ENCODE measurements around the gene GLRX3. TPM values are rescaled to one million over a fixed set of nuclear protein-coding genes. Genes with fewer than 3 reads are reported as not detected.
A peak's percentile ranks its signal among the peaks of the same experiment; 100 is the strongest.

Gene GLRX3
- total and polyA plus RNA-seq, 2 donors (not counting 1 experiment from before 2014, with no cell fraction given), result 26.9 to 45.4 TPM

DNA sequence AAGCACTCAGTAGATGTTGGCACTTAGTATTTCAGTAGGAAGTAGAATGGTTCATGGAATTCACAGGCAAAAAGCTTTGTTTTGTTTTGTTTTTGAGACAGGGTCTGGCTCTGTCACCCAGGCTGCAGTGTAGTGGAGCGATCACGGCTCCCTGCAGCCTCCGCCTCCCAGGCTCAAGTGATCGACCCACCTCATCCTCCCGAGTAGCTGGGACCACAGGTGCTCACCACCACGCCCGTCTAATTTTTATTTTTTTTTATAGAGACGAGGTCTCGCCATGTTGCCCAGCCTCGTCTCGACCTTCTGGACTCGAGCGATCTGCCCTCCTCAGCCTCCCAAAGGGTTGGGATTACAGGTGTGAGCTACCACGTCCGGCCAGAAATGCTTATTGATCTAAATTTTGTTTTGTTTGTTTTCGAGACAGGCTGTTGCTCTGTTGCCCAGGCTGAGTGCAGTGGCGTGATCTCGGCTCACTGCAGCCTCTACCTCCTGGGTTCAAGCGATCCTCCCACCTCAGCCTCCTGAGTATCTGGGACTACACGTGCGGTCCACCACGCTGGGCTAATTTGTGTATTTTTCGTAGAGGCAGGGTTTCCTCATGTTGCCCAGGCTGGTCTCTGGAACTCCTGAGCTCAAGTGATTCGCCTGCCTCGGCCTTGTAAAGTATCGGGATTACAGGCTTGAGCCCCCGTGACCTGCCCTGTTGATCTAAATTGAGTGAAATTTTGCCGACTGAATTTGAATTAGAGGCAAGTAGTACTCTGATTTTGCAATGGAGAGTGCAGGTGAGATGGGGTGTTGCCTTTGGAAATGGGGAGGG is 1.7 kb downstream of the GLRX3 start:
- Histone ChIP-seq H3K4me1 (ENCODE audit: control insufficient read depth in 2 of 2, insufficient read depth in 2 of 2, low read length in 2 of 2) (peaks cover 49 to 50% of the 10 kb centered on the region in 2 donors), H3K9ac (ENCODE audit: low read length) (peak overlapping the region; percentile 82)

More for the DNA sequence above, 1.7 kb downstream of the GLRX3 start:
- Mint-ChIP-seq H3K4me1 (peaks cover 52% of the 10 kb centered on the region), H3K9me3 (ENCODE audit: insufficient read depth) (no peaks in the 10 kb centered on the region), H3K27ac (peak overlapping the region; percentile 41), H3K4me3 (peak overlapping the region; percentile 91), H3K27me3 (peaks cover 6% of the 10 kb centered on the region)
- DNase-seq (no peak), ATAC-seq (ENCODE audit: low read depth) (no peak)
- 96% methylated on average over 28 of the region's 28 CpGs for WGBS (ENCODE audit: insufficient coverage)
- H2AFZ ChIP-seq (ENCODE audit: insufficient read depth, low read depth, low read length, poor library complexity, severe bottlenecking), result no peak overlapping the region
- peaks cover 0 to 6% (median 0%) of the 10 kb centered on the region in 4 experiments for H3K27me3 ChIP-seq (replicated peaks in 1 of 4; ENCODE audit: control extremely low read depth in 1 of 4, control insufficient read depth in 3 of 4, insufficient read depth in 4 of 4, low read length in 3 of 4)
- POLR2A ChIA-PET, result interaction anchor here (2.4 to 2.9 kb wide), 2 partner anchors 27 to 28 kb away, joined by 12 to 45 read pairs; partner anchors contain the start of gene C10orf143
- peak overlapping the region; percentile 100 for H3K4me2 ChIP-seq (replicated peaks; ENCODE audit: low read depth, low read length, poor library complexity, severe bottlenecking)
- CTCF ChIA-PET, result interaction anchor here (0.7 to 3.9 kb wide), 4 partner anchors 9 to 46 kb away, joined by 3 to 39 read pairs (median 3); partner anchors contain the start of gene C10orf143
- no peak overlapping the region for H3K27ac ChIP-seq (ENCODE audit: low read length in 2 of 2)
- no peaks in the 10 kb centered on the region for H3K36me3 ChIP-seq (replicated peaks in 1 of 2; ENCODE audit: control extremely low read depth in 1 of 2, control insufficient read depth in 1 of 2, extremely low read depth in 1 of 2, insufficient read depth in 2 of 2, low read length in 1 of 2)
- peaks cover 73% of the 10 kb centered on the region for H3K79me2 ChIP-seq (ENCODE audit: control insufficient read depth, insufficient read depth, low read length)
- no peaks in the 10 kb centered on the region for H3K9me3 ChIP-seq (ENCODE audit: control extremely low read depth in 1 of 3, control insufficient read depth in 2 of 3, insufficient read depth in 1 of 3, low read length in 2 of 3)
- intact Hi-C loops (cut with micrococcal nuclease), result loop anchor here (2.0 kb wide), 1 partner anchor 53 kb away; no protein-coding TSS in a partner anchor
- TF ChIP-seq EZH2 (IDR thresholded peaks at IDR 0.05; ENCODE audit: borderline replicate concordance, insufficient read depth, low read depth, low read length, poor library complexity, severe bottlenecking), result no peak
- TF ChIP-seq, protein P1, sequence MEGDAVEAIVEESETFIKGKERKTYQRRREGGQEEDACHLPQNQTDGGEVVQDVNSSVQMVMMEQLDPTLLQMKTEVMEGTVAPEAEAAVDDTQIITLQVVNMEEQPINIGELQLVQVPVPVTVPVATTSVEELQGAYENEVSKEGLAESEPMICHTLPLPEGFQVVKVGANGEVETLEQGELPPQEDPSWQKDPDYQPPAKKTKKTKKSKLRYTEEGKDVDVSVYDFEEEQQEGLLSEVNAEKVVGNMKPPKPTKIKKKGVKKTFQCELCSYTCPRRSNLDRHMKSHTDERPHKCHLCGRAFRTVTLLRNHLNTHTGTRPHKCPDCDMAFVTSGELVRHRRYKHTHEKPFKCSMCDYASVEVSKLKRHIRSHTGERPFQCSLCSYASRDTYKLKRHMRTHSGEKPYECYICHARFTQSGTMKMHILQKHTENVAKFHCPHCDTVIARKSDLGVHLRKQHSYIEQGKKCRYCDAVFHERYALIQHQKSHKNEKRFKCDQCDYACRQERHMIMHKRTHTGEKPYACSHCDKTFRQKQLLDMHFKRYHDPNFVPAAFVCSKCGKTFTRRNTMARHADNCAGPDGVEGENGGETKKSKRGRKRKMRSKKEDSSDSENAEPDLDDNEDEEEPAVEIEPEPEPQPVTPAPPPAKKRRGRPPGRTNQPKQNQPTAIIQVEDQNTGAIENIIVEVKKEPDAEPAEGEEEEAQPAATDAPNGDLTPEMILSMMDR (IDR thresholded peaks at IDR 0.05), result no peak
- peaks cover 46% of the 10 kb centered on the region for H4K20me1 ChIP-seq (ENCODE audit: control insufficient read depth, insufficient read depth, low read length, poor library complexity, severe bottlenecking)
- H3K4me3 ChIP-seq (ENCODE audit: control extremely low read depth in 1 of 5, extremely low read depth in 1 of 5, insufficient read depth in 1 of 5, low read depth in 2 of 5, low read length in 4 of 5), result peak overlapping the region in 3 of 5 experiments; percentile 44 to 91 (median 75)
